Stimulated activated CD8-positive, alpha-beta memory T cell treated with anti-CD3 and anti-CD28 coated beads, Interleukin-7, amount 100 ng/mL, for 1 hour (primary cell): ENCODE data around the gene AIF1.

Source experiments
- DNase-seq, 2 donors: peaks; one replicate each; pipeline ENCODE4 v3.0.0-alpha.2; 2020; ENCODE audit warnings: low read depth in 2 of 2

Gene AIF1

GRCh38 chr6:31614684-31615578 lies at the start of gene AIF1:
TSS of gene AIF1 (plus strand) at chr6:31615234. CDS start at chr6:31615330, 96 bp downstream.
- DNase-seq = no peak

- DNase-seq = no peak
Measured at GRCh38 chr6:31567531-31568370, 47.3 kb upstream of the AIF1 start.

GRCh38 chr6:31568537-31568961 lies 46.5 kb upstream of the AIF1 start:
- DNase-seq = no peak

DNA sequence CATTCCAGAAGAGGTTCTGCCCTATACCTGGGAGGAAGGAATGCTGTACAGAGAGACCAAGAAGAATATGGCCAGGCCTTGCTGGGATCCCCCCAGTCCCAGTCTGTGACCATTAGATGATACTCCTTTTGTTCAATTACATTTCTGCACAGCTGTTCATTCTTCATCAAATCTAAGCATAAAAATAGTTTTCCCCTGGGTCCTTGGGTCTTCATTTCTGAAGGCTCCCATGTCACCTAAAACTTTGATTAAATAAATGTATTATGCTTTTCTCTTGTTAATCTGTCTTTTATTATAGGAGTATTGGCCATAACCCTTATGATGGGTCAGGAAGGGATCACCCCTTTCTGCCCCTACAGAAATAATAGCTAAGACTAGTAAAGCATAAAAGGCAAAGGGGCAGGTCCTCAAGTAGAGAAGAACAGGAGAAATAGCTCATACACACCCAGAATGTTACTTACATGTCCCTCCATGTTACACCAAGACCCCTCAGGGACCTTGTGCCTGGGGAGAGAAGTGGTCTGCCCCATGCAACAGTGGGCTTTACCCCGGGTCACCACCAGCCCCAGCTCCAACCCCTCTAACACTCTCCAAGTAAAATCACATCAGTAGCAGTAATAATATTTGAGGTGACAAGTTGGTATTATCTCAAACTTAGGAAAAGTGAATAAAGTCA lies 45.0 kb upstream of the AIF1 start:
- DNase-seq = no peak

DNA sequence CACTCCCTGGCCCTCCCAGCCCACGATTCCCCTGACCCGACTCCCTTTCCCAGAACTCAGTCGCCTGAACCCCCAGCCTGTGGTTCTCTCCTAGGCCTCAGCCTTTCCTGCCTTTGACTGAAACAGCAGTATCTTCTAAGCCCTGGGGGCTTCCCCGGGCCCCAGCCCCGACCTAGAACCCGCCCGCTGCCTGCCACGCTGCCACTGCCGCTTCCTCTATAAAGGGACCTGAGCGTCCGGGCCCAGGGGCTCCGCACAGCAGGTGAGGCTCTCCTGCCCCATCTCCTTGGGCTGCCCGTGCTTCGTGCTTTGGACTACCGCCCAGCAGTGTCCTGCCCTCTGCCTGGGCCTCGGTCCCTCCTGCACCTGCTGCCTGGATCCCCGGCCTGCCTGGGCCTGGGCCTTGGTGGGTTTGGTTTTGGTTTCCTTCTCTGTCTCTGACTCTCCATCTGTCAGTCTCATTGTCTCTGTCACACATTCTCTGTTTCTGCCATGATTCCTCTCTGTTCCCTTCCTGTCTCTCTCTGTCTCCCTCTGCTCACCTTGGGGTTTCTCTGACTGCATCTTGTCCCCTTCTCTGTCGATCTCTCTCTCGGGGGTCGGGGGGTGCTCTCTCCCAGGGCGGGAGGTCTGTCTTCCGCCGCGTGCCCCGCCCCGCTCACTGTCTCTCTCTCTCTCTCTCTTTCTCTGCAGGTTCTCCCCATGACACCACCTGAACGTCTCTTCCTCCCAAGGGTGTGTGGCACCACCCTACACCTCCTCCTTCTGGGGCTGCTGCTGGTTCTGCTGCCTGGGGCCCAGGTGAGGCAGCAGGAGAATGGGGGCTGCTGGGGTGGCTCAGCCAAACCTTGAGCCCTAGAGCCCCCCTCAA lies 42.8 kb upstream of the AIF1 start, which contains the start of gene LTA:
TSS of gene LTA (plus strand) at position 249 of the 871 bp plus-strand sequence. CDS start at position 703, 454 bp downstream.
- DNase-seq = no peak

GRCh38 chr6:31573239-31574105 lies 41.6 kb upstream of the AIF1 start:
- DNase-seq = no peak

GRCh38 chr6:31574106-31575061 lies 40.6 kb upstream of the AIF1 start:
- no peak for DNase-seq

GRCh38 chr6:31575335-31575901 lies 39.6 kb upstream of the AIF1 start, which contains the start of gene TNF:
TSS of gene TNF (plus strand) at chr6:31575565. CDS start at chr6:31575742, 177 bp downstream.
- peak in 1 of 2 donors; percentile 64 for DNase-seq

- DNase-seq = no peak
Measured at GRCh38 chr6:31575952-31576685, 38.9 kb upstream of the AIF1 start.

- no peak for DNase-seq
Measured at GRCh38 chr6:31576897-31577578, 38.0 kb upstream of the AIF1 start.

- DNase-seq = no peak
Measured at GRCh38 chr6:31577579-31577966, 37.5 kb upstream of the AIF1 start.

GRCh38 chr6:31578184-31579118 lies 36.6 kb upstream of the AIF1 start:
- DNase-seq = no peak

DNA sequence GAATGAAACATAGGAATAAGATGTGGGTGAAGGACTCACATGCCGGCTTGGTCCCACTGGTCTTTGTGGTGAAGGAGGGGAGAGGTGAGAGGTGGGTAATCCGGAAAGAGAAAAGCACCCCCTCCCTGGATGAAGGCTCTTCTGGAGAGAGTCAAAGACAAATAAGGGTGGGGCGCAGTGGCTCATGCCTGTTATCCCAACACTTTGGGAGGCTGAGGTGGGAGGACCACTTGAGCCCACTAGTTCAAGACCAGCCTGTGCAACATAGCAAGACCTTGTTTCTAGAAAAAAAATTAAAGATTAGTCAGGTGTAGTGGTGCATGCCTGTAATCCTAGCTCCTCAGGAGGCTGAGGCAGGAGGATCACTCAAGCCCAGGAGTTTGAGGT lies 35.9 kb upstream of the AIF1 start:
- DNase-seq = no peak

DNA sequence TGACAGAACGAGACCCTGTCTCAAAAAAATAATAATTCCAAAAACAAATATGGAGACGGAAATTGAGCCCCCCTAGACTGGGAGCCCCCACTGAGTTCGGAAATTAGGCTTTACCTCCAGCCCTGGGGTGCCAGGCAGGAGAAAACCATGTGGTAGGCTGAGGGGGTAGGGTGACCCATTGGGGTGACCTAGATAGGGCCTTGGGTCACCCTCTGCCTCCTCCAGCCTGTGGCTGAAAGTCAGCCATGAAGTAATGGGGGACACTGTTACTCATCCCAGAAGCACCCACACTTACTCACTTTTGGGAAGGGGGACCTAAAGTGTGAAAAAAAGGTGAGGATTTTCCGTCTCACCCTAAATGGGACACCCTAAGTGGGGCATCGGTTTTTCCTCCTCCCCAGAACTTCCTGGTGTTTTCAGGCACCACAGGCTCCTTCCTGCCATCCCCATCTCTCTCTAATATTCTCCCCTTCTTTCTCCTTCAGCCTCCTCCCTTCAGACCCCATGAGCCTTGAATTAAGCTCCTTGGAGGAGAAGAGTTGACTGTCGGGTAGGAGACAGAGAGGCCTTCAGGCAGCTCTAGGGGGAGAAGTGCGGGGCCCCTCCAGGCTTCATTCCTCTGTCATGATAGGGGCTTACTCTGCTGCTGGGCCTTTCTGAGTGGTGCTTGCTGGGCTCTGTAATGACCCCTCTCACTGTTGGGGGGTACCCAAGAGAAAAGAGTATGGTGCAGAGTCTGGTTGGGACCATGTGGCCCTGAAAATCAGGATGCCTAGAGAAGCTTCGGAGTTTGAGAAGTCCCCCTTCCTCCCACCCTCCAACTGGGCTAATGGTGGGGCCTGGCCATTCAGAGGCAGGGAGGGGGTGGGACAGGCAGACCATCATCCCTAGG lies 35.2 kb upstream of the AIF1 start:
- no peak for DNase-seq

GRCh38 chr6:31580438-31580740 lies 34.6 kb upstream of the AIF1 start:
- DNase-seq = no peak
